Kidney (tissue), 14 donors: Measurements from ENCODE around the gene MARCHF9. TPM values are rescaled to one million over a fixed set of nuclear protein-coding genes. Genes with fewer than 3 reads are reported as not detected.
A peak's percentile ranks its signal among the peaks of the same experiment; 100 is the strongest.
"Not testable (repeated sequence)": the region's sequence is repeated elsewhere in the genome, so short reads cannot be mapped to it uniquely, and the experiment has no call there.

ENCODE experiments used
- DNase-seq, 5 donors: peaks; one replicate each; pipeline ENCODE4 v3.0.0-alpha.2; 2013 to 2020
- FAIRE-seq: peaks from 2 replicates; lab custom pipeline; 2012; peaks lifted over from hg19 to GRCh38; lab: Jason Lieb, UNC
- H3K27ac ChIP-seq, 2 donors: one replicate each; pipeline ENCODE4 v1.7.0; 2013; ENCODE audit warnings: low read depth in 2 of 2, low read length in 2 of 2, inconsistent platforms in 1 of 2
- H3K27me3 ChIP-seq: one replicate; pipeline ENCODE4 v1.7.1; 2013; ENCODE audit warnings: low read length, inconsistent platforms; ENCODE audit not compliant: control insufficient read depth, insufficient read depth
- H3K36me3 ChIP-seq, 3 donors: one replicate each; pipeline versions ENCODE4 v1.7.0 to v1.7.1; 2013; ENCODE audit warnings: low read length in 3 of 3, control low read depth in 1 of 3, inconsistent platforms in 1 of 3; ENCODE audit not compliant: insufficient read depth in 3 of 3, control insufficient read depth in 2 of 3
- H3K4me1 ChIP-seq, 3 donors: one replicate each; pipeline versions ENCODE4 v1.7.0 to v1.7.1; 2013; ENCODE audit warnings: low read length in 3 of 3, inconsistent platforms in 1 of 3, low read depth in 1 of 3; ENCODE audit not compliant: control insufficient read depth in 2 of 3, insufficient read depth in 2 of 3
- H3K4me3 ChIP-seq, 3 donors: one replicate each; pipeline versions ENCODE4 v1.7.0 to v1.8.1; 2013; ENCODE audit warnings: low read length in 3 of 3, control low read depth in 1 of 3, inconsistent platforms in 1 of 3
- H3K9ac ChIP-seq, 3 donors: one replicate each; pipeline versions ENCODE4 v1.7.0 to v1.7.1; 2013; ENCODE audit warnings: low read length in 3 of 3, control low read depth in 1 of 3, inconsistent platforms in 1 of 3
- H3K9me3 ChIP-seq, 3 donors: one replicate each; pipeline versions ENCODE4 v1.7.0 to v1.7.1; 2013; ENCODE audit warnings: low read length in 3 of 3, control low read depth in 1 of 3, inconsistent platforms in 1 of 3; ENCODE audit not compliant: control insufficient read depth in 2 of 3, insufficient read depth in 1 of 3
- CTCF ChIP-seq: IDR thresholded peaks from 3 replicates; pipeline ENCODE4 v1.5.1; 2012; ENCODE audit warnings: mild to moderate bottlenecking, moderate library complexity, borderline replicate concordance; ENCODE audit not compliant: insufficient read depth; ENCODE audit errors: extremely low read depth
- intact Hi-C: fragments of 100-400 bp; cut with DNase I; formaldehyde crosslinking; loops from one replicate; pipeline ENCODE4 v1.11.1; 2022
- polyA plus RNA-seq: library from polyadenylated mRNA; stranded (reverse); fragments of 350-450 nt; fragmentation: Illumina TruSeq; extraction: RNeasy Lipid Tissue Mini Kit (QIAGEN cat#74804); gene quantifications from one replicate; pipeline ENCODE4 v1.2.3, GENCODE V29; 2014; ENCODE audit warnings: low read depth, low replicate concordance; ENCODE audit not compliant: insufficient read depth
- total RNA-seq: library from RNA; stranded (reverse); fragmentation: NEBNext Ultra II Directional; extraction: Animal tissue kit (Norgen Biotek cat#: 25700); gene quantifications from one replicate; pipeline ENCODE4 v1.2.1, GENCODE V29; 2021
- donor health status: control.
- donor health status: control.
- donor health status: control.
- donor health status: control.
- donor health status: control.
- donor health status: DM: yes; HTN: yes; CAD: no.
- donor health status: Normal renal cell carcinoma (clear cell type).

MARCHF9 gene
- total and polyA plus RNA-seq, 2 donors from 2014 or later: 22.9 to 38.4 TPM

GRCh38 chr12:57771873-57772428 is 17.0 kb downstream of the MARCHF9 start, which contains the start of gene METTL1:
TSS of gene METTL1 (minus strand) at chr12:57772105. CDS start at chr12:57772083, 22 bp downstream.
- Histone ChIP-seq H3K9ac (peak within 1 kb of the TSS; percentile 61 to 86 (median 83)), H3K27me3 (peaks cover under 1% of the 10 kb centered on the region), H3K4me3 (peak within 1 kb of the TSS; percentile 81 to 95 (median 89)), H3K36me3 (peaks cover 0 to 4% (median 0%) of the 10 kb centered on the region in 3 donors), H3K9me3 (no peaks in the 10 kb centered on the region), H3K27ac (peak within 1 kb of the TSS; percentile 91 to 96), H3K4me1 (peaks cover 0 to 7% (median 0%) of the 10 kb centered on the region in 3 donors)
- intact Hi-C loops: no loop called here
- no peak for TF ChIP-seq CTCF
- DNase-seq (peak; percentile 97 to 99 (median 98)), FAIRE-seq (no peak)

- H3K9me3 ChIP-seq: no peaks in the 10 kb centered on the region
- DNase-seq (peak in 4 of 5 donors; percentile 51 to 90 (median 66)), FAIRE-seq (no peak)
- peak within 1 kb of the TSS; percentile 61 to 86 (median 83) for H3K9ac ChIP-seq
- peak within 1 kb of the TSS; percentile 81 to 95 (median 89) for H3K4me3 ChIP-seq
- H3K4me1 ChIP-seq: peaks cover 0 to 7% (median 0%) of the 10 kb centered on the region in 3 donors
- peaks cover 0 to 4% (median 0%) of the 10 kb centered on the region in 3 donors for H3K36me3 ChIP-seq
- H3K27ac ChIP-seq: peak within 1 kb of the TSS; percentile 91 to 96
- intact Hi-C loops: no loop called here
- TF ChIP-seq CTCF: no peak
- no peaks in the 10 kb centered on the region for H3K27me3 ChIP-seq
Measured at GRCh38 chr12:57772429-57773322, 17.8 kb downstream of the MARCHF9 start, which contains the start of gene EEF1AKMT3. TSS of gene EEF1AKMT3 (plus strand) at chr12:57772614. CDS start at chr12:57772725, 111 bp downstream.

GRCh38 chr12:57774634-57775033 is 19.7 kb downstream of the MARCHF9 start:
- H3K9ac ChIP-seq, H3K9me3 ChIP-seq, FAIRE-seq, intact Hi-C loops, H3K27me3 ChIP-seq, H3K27ac ChIP-seq, H3K36me3 ChIP-seq, H3K4me1 ChIP-seq, H3K4me3 ChIP-seq: not testable (repeated sequence)
- DNase-seq: peak in 1 of 5 donors; percentile 56

- DNase-seq: no peak
- intact Hi-C loops: no loop called here
Measured at GRCh38 chr12:57775044-57775443, 20.1 kb downstream of the MARCHF9 start.

More at GRCh38 chr12:57775044-57775443, 20.1 kb downstream of the MARCHF9 start:
- Histone ChIP-seq H3K27me3 (no peaks in the 10 kb centered on the region), H3K9ac (no peak overlapping the region), H3K9me3 (no peaks in the 10 kb centered on the region), H3K27ac (no peak overlapping the region), H3K4me3 (no peak overlapping the region), H3K4me1 (peaks cover 0 to 9% (median under 1%) of the 10 kb centered on the region in 3 donors), H3K36me3 (peaks cover 0 to 4% (median 0%) of the 10 kb centered on the region in 3 donors)
- no peak for FAIRE-seq
- TF ChIP-seq CTCF: no peak
